Spleen (tissue), 11 donors: ENCODE data around the gene FBH1. TPM values are rescaled to one million over a fixed set of nuclear protein-coding genes. Genes with fewer than 3 reads are reported as not detected.
"Not testable (repeated sequence)": the region's sequence is repeated elsewhere in the genome, so short reads cannot be mapped to it uniquely, and the experiment has no call there.

Experiments used
- DNase-seq: peaks from one replicate; pipeline ENCODE4 v3.0.0-alpha.2; 2020
- H3K27ac ChIP-seq, 8 donors: fragments of 200-600 bp; sonication (generic) in 7 of 8; 1 replicate in 4 of 8; 2 replicates in 4 of 8; pipeline versions ENCODE4 v1.5.0 to v1.8.0; 2016 to 2021; ENCODE audit warnings: inconsistent platforms in 4 of 8, mild to moderate bottlenecking in 4 of 8, moderate library complexity in 1 of 8
- H3K27me3 ChIP-seq, 7 donors: fragments of 200-600 bp; sonication (generic) in 6 of 7; replicated peaks in 1 of 7; 1 replicate in 4 of 7; 2 replicates in 3 of 7; pipeline versions ENCODE4 v1.5.0 to v1.8.0; 2016 to 2021; ENCODE audit warnings: inconsistent platforms in 3 of 7, mild to moderate bottlenecking in 1 of 7
- H3K36me3 ChIP-seq, 6 donors: fragments of 200-600 bp; sonication (generic) in 5 of 6; 1 replicate in 4 of 6; 2 replicates in 2 of 6; pipeline versions ENCODE4 v1.5.0 to v1.8.0; 2016 to 2021; ENCODE audit warnings: inconsistent platforms in 2 of 6
- H3K4me1 ChIP-seq, 6 donors: fragments of 200-600 bp; sonication (generic) in 5 of 6; 1 replicate in 3 of 6; 2 replicates in 3 of 6; pipeline versions ENCODE4 v1.5.0 to v1.8.0; 2016 to 2021; ENCODE audit warnings: inconsistent platforms in 3 of 6
- H3K4me3 ChIP-seq, 8 donors: fragments of 200-600 bp; sonication (generic) in 7 of 8; 1 replicate in 4 of 8; 2 replicates in 4 of 8; pipeline versions ENCODE4 v1.5.0 to v1.8.0; 2016 to 2021; ENCODE audit warnings: inconsistent platforms in 4 of 8, mild to moderate bottlenecking in 4 of 8, moderate library complexity in 2 of 8
- H3K9me3 ChIP-seq, 8 donors: fragments of 200-600 bp; sonication (generic) in 7 of 8; 1 replicate in 4 of 8; 2 replicates in 4 of 8; pipeline versions ENCODE4 v1.5.0 to v1.8.0; 2016 to 2021; ENCODE audit warnings: inconsistent platforms in 4 of 8
- POLR2A ChIP-seq, 3 donors: fragments of 450-650 bp; IDR thresholded peaks; one replicate each; pipeline ENCODE4 v1.5.1; 2017; ENCODE audit warnings: antibody characterized with exemption in 3 of 3, mild to moderate bottlenecking in 1 of 3
- POLR2AphosphoS5 ChIP-seq, 3 donors: sonication (generic); formaldehyde crosslinking; IDR thresholded peaks; one replicate each; pipeline ENCODE4 v1.5.1; 2017; ENCODE audit warnings: antibody characterized with exemption in 3 of 3
- WGBS, 5 donors: extraction: QIAGEN DNeasy Blood & Tissue Kit in 3 of 5; methylation state at CpG; one replicate each; pipeline versions ENCODE4 v1.1.5 to v1.1.7; 2013 to 2018; 5-methylcytosine and 5-hydroxymethylcytosine counted together
- intact Hi-C: fragments of 100-400 bp; cut with DNase I; formaldehyde crosslinking; loops from one replicate; pipeline ENCODE4 v1.15.0; 2023; ENCODE audit warnings: low total_unique reads
- polyA plus RNA-seq, 3 donors: library from polyadenylated mRNA; stranded (reverse); fragments of 200-250 nt; gene quantifications; one replicate each; pipeline ENCODE4 v1.2.1, GENCODE V29; 2013
- total RNA-seq, 7 donors: library from RNA; depleted of rRNA in 3 of 7; stranded (reverse); fragments of >200 nt in 3 of 7; fragmentation: NEBNext Ultra II Directional in 4 of 7; extraction: Animal tissue kit (Norgen Biotek cat#: 25700) in 4 of 7; gene quantifications; one replicate each; pipeline versions ENCODE4 v1.1.0 to v1.2.1, GENCODE V29; 2016 to 2021
- TF ChIP-seq, protein P1 (sequence below), 11 experiments: fragments of 200-600 bp in 7 of 11; fragments of 450-650 bp in 4 of 11; sonication (generic) in 4 of 11; IDR thresholded peaks in 8 of 11; conservative IDR thresholded peaks in 3 of 11; 1 replicate in 7 of 11; 2 replicates in 4 of 11; pipeline versions ENCODE4 v1.4.0 to v1.8.0; 2016 to 2021; ENCODE audit warnings: antibody characterized with exemption in 11 of 11, inconsistent platforms in 4 of 11, mild to moderate bottlenecking in 1 of 11
- donor health status: healthy with polysubstance abuse.
- donor health status: DM: no; HTN: no; CAD: no; lungs with moderate emphysema.
- donor health status: DM: no; HTN: no; CAD: no.
- donor health status: Bipolar disorder and iron deficiency.
- donor health status: healthy.
- donor health status: DM: no; HTN: no; CAD: no.
- donor health status: DM: yes; HTN: yes; CAD: no.

FBH1 gene
- total and polyA plus RNA-seq, 10 donors: 33.4 to 118 (median 103) TPM

DNA sequence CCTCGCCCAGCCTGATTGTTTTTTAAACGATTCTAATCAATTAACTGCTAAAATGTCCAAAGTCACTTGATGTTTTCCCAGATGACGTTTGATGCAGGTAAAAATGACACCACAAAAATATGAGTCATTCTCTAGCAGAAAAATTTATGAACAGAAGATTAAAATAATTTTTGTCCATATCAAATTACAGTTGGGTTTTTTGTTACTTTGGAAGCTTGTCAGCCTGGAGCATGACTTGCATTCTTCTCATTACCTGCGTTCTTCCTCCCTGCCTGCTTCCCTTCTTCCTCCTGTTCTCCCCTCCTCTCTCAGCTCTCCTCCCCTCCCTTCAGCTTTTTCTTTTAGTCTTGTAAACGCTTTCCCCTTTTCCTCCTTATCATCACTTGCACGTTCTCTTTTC, 68.6 kb downstream of the FBH1 start:
- Histone ChIP-seq H3K36me3 (peaks cover 0 to 100% (median 42%) of the 10 kb centered on the region in 6 donors), H3K27me3 (no peaks in the 10 kb centered on the region), H3K4me1 (no peaks in the 10 kb centered on the region), H3K27ac (no peak overlapping the region), H3K4me3 (no peak overlapping the region), H3K9me3 (no peaks in the 10 kb centered on the region)
- no peak for DNase-seq
- WGBS, 5 donors: 75 to 85% (median 82%) methylated on average over 6 of the region's 6 CpGs
- intact Hi-C loops: no loop called here
- TF ChIP-seq, protein P1, sequence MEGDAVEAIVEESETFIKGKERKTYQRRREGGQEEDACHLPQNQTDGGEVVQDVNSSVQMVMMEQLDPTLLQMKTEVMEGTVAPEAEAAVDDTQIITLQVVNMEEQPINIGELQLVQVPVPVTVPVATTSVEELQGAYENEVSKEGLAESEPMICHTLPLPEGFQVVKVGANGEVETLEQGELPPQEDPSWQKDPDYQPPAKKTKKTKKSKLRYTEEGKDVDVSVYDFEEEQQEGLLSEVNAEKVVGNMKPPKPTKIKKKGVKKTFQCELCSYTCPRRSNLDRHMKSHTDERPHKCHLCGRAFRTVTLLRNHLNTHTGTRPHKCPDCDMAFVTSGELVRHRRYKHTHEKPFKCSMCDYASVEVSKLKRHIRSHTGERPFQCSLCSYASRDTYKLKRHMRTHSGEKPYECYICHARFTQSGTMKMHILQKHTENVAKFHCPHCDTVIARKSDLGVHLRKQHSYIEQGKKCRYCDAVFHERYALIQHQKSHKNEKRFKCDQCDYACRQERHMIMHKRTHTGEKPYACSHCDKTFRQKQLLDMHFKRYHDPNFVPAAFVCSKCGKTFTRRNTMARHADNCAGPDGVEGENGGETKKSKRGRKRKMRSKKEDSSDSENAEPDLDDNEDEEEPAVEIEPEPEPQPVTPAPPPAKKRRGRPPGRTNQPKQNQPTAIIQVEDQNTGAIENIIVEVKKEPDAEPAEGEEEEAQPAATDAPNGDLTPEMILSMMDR (IDR thresholded peaks at IDR 0.05 in 8 of 11, conservative IDR thresholded peaks at IDR 0.05 in 3 of 11): no peak
- TF ChIP-seq POLR2AphosphoS5 (IDR thresholded peaks at IDR 0.05) (no peak), POLR2A (IDR thresholded peaks at IDR 0.05) (no peak)

DNA sequence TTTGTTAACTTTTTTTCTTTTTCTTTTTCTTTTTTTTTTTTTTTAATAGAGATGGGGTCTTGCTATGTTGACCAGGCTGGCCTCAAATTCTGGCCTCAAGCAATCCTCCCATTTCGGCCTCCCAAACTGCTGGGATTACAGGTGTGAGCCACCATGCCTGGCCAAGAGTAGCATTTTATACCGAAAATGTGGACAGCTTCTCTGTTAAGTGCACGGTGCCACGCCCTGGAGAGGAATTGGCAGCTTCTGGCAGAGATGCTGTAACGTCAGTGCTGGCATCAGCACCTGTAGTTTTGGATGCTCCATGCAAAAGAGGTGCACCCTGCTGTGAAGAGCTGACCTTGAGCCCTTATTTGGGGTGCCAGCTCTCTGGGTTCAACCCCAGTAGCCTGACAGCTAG, 69.1 kb downstream of the FBH1 start:
- 91 to 98% (median 92%) methylated on average over 5 of the region's 5 CpGs for WGBS, 5 donors

GRCh38 chr10:5959581-5960069, 69.6 kb downstream of the FBH1 start:
- no peak overlapping the region for H3K27ac ChIP-seq
- 79 to 100% (median 90%) methylated on average over 3 to 10 of the region's 10 CpGs for WGBS, 5 donors
- H3K4me1 ChIP-seq: no peaks in the 10 kb centered on the region
- no peaks in the 10 kb centered on the region for H3K9me3 ChIP-seq
- TF ChIP-seq POLR2AphosphoS5 (IDR thresholded peaks at IDR 0.05): no peak
- peaks cover 0 to 100% (median 44%) of the 10 kb centered on the region in 6 donors for H3K36me3 ChIP-seq
- DNase-seq: no peak
- no peaks in the 10 kb centered on the region for H3K27me3 ChIP-seq
- intact Hi-C loops: no loop called here
- no peak overlapping the region for H3K4me3 ChIP-seq

More for the DNA sequence above, 69.1 kb downstream of the FBH1 start:
- Histone ChIP-seq H3K4me3 (no peak overlapping the region), H3K36me3 (peaks cover 0 to 100% (median 43%) of the 10 kb centered on the region in 6 donors), H3K27ac (no peak overlapping the region), H3K4me1 (no peaks in the 10 kb centered on the region), H3K9me3 (no peaks in the 10 kb centered on the region), H3K27me3 (no peaks in the 10 kb centered on the region)
- intact Hi-C loops: no loop called here
- no peak for DNase-seq
- TF ChIP-seq POLR2AphosphoS5 (IDR thresholded peaks at IDR 0.05) (no peak), POLR2A (IDR thresholded peaks at IDR 0.05) (no peak)
- TF ChIP-seq, protein P1 (IDR thresholded peaks at IDR 0.05 in 8 of 11, conservative IDR thresholded peaks at IDR 0.05 in 3 of 11): no peak

GRCh38 chr10:5960070-5960972, 70.3 kb downstream of the FBH1 start:
- intact Hi-C loops: no loop called here
- no peak overlapping the region for H3K4me3 ChIP-seq
- H3K36me3 ChIP-seq: peaks cover 0 to 100% (median 47%) of the 10 kb centered on the region in 6 donors
- TF ChIP-seq POLR2AphosphoS5 (IDR thresholded peaks at IDR 0.05) (no peak), POLR2A (IDR thresholded peaks at IDR 0.05) (no peak)
- TF ChIP-seq, protein P1 (IDR thresholded peaks at IDR 0.05 in 8 of 11, conservative IDR thresholded peaks at IDR 0.05 in 3 of 11): no peak
- H3K4me1 ChIP-seq: no peaks in the 10 kb centered on the region
- H3K27ac ChIP-seq: no peak overlapping the region
- no peaks in the 10 kb centered on the region for H3K9me3 ChIP-seq
- H3K27me3 ChIP-seq: no peaks in the 10 kb centered on the region
- no peak for DNase-seq
- 94 to 96% (median 95%) methylated on average over 11 to 18 of the region's 18 CpGs for WGBS, 5 donors

DNA sequence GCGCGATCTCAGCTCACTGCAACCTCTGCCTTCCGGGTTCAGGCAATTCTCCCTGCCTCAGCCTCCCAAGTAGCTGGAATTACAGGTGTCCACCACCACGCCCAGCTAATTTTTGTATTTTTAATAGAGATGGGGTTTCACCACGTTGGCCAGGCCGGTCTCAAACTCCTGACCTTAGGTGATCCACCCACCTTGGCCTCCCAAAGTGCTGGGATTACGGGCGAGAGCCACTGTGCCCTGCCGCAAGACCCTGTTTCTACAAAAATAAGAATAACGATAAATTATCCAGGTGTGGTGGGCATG, 70.9 kb downstream of the FBH1 start:
- H3K4me3 ChIP-seq, H3K27ac ChIP-seq, H3K4me1 ChIP-seq, DNase-seq, intact Hi-C loops, H3K27me3 ChIP-seq, H3K9me3 ChIP-seq: not testable (repeated sequence)
- H3K36me3 ChIP-seq: peaks cover 0 to 100% (median 47%) of the 10 kb centered on the region in 6 donors
- 90 to 97% (median 97%) methylated on average over 10 of the region's 10 CpGs for WGBS, 5 donors
